Muscle of back (tissue), 11 donors: Measurements from ENCODE around the gene KDM2A. TPM values are rescaled to one million over a fixed set of nuclear protein-coding genes. Genes with fewer than 3 reads are reported as not detected.

Experiments used
- DNase-seq, 3 donors: peaks; one replicate each; pipeline versions ENCODE4 v3.0.0 to v3.0.0-alpha.2; 2013
- polyA plus RNA-seq, 10 donors: library from polyadenylated mRNA; unstranded; fragments of 120-200 nt; gene quantifications; one replicate each; pipeline ENCODE4 v1.2.1, GENCODE V29; 2013; ENCODE audit not compliant: insufficient read length in 10 of 10

The KDM2A gene
- polyA plus RNA-seq, 10 donors, result 46.3 to 64.1 (median 52.4) TPM

- no peak for DNase-seq
These were observed 152.7 kb downstream of the KDM2A start for GRCh38 chr11:67271541-67272284.

GRCh38 chr11:67272327-67273259 lies 153.5 kb downstream of the KDM2A start:
- DNase-seq, result no peak

DNA sequence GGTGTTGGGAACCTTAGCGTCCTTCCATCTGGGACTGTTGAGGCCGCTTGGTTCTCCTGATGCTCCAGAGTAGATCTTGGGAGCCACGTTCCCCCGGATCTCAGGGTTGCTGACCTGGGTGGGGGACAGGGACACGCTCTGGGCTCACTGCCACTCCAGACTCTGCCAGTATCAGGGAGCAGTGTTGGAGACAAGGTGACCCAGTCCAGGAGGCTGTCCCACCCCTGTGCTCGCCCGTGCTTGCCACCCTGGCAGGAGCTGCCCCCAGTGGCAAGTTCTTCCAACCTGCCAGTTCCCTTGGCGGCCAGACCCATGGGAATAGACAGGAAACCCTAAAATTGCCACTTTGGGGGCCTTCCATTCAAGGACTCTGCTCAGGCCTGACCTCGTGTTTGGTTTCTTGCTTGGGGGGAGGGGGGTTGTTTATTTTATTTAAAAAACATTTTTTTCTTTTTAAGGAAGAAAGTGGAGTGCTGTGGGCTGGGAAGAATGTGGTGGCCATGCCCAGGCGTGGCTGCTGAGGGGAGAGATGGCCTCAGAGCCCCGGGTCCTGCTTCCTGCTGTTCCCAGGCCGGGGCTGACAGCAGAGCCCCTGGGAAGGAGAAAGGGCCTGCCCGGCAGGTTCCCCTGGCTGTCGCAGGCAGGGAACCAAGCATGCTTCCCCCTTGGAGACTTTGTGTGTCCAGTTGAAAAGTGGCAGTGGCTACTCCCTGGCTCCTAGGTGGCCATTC lies 154.4 kb downstream of the KDM2A start:
- DNase-seq, result no peak

- DNase-seq, result no peak
These were observed 155.9 kb downstream of the KDM2A start for GRCh38 chr11:67274768-67275605.

GRCh38 chr11:67275606-67276409 lies 156.7 kb downstream of the KDM2A start:
- no peak for DNase-seq

- DNase-seq, result peak in 1 of 3 donors; percentile 73
These were observed 157.7 kb downstream of the KDM2A start for GRCh38 chr11:67276781-67277230.

GRCh38 chr11:67277231-67277961 lies 158.3 kb downstream of the KDM2A start:
- DNase-seq, result peak; percentile 79 to 92 (median 84)

DNA sequence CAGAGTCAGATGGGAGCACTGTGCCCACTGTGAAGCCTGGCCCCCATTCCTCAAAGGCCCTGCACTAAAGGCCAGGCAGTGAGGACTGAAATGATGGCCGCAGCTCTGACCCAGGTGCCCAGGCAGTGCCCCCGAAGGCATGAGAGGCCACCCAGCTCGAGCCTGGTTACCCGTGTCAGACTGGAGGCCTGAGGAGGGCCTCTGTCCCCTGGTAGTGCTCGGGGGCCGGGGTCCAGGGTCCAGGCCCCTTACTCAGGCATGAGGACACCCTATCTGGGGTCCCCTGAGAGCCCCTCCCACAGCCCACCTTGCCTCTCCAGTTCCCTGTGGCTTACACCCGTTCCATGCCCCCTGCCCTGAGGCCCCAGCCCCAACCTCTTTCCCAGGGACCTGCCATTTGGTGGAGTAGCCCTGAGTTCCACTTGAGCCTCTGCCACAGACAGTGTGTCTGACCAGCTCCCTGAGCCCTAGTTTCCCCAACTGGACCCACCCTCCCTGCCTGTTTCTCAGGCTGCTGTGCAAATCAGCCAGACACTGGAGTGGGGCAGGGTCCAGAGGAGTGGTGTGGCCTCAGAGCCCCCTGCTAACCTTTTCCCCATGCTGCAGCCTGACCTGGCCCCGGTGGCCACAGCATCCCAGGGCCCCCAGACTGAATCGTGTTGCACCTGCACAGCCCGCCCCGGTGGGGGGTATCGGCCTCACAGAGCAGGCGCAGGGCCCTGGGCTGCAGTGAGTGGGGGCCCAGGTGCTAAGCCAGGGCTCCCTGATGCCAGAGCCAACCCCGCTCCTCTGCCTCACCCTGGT lies 159.3 kb downstream of the KDM2A start:
- DNase-seq, result no peak

DNA sequence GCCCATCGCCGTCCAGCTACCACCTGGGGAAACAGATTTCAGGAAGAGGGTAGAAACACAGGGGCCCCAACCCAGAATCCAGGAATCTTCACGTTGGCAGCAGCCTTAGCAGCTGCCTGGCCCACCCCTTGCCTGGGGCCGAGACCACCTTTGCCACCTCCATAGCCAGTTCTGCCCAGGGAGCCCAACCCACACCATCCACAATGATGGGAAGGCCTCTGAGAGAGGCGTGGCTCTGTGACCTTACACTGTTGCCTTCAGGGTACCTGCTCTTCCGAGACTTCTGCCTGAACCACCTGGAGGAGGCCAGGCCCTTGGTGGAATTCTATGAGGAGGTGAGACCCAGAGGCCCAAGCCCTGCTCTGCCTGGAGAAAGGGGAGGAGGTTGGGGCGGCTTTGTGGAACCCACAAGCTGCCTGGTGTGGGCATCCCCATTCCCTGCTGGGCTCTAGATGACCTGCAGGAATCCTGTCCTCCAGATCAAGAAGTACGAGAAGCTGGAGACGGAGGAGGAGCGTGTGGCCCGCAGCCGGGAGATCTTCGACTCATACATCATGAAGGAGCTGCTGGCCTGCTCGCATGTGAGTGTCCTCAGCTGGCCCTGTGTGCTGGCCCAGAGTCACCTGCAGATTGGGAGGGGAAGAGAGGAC lies 160.0 kb downstream of the KDM2A start:
- DNase-seq, result no peak

- no peak for DNase-seq
These were observed 160.7 kb downstream of the KDM2A start for GRCh38 chr11:67279589-67280340.

- DNase-seq, result no peak
These were observed 161.3 kb downstream of the KDM2A start for GRCh38 chr11:67280341-67280787.

DNA sequence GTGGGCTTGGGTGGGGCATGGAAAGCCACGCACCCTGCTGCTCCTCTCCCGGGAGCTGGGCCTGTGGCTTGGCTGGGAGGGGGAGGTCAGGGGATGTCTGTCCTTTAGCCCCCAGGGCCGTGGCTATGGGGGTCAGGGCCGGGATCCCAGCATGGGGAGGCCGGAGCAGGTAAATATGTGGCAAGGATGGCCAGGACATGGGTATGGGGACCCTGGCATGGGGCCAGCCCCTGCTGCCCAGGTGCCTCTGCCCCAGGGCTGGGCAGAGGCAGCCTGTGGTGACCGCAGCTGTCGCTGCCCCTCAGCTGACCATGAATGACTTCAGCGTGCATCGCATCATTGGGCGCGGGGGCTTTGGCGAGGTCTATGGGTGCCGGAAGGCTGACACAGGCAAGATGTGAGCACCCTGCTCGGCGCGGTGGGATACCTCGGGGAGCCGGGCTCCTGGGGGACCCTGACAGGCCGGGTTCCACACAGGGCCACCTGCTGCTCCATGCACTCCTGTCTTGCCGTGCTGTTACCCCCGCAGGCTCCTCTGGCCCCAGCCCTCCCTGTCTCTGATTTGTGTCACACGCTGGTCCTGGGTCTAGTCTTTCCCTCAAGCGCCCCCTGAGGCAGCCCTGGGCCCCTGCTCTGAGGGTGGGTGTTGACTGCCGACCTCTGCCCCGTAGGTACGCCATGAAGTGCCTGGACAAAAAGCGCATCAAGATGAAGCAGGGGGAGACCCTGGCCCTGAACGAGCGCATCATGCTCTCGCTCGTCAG lies 161.9 kb downstream of the KDM2A start:
- DNase-seq, result no peak

DNA sequence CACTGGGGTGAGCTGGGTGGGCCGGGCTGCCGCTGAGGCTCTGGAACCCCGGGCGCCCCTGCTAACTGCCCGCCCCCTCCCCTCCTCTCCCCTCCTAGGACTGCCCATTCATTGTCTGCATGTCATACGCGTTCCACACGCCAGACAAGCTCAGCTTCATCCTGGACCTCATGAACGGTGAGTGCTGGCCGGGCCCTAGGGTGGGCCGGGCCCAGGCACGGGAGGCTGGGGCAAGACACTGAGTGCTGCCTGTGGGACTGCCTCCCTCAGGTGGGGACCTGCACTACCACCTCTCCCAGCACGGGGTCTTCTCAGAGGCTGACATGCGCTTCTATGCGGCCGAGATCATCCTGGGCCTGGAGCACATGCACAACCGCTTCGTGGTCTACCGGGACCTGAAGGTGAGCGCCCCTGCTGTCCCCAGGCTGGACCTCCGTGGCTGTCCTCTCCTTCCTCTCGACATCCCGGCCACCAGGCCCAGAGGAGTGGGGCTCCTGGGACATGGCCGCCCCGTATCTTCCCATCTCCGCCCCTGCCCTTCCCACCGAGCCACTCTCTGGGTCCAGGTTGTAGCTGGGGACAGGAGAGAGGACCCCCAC lies 162.6 kb downstream of the KDM2A start:
- no peak for DNase-seq

DNA sequence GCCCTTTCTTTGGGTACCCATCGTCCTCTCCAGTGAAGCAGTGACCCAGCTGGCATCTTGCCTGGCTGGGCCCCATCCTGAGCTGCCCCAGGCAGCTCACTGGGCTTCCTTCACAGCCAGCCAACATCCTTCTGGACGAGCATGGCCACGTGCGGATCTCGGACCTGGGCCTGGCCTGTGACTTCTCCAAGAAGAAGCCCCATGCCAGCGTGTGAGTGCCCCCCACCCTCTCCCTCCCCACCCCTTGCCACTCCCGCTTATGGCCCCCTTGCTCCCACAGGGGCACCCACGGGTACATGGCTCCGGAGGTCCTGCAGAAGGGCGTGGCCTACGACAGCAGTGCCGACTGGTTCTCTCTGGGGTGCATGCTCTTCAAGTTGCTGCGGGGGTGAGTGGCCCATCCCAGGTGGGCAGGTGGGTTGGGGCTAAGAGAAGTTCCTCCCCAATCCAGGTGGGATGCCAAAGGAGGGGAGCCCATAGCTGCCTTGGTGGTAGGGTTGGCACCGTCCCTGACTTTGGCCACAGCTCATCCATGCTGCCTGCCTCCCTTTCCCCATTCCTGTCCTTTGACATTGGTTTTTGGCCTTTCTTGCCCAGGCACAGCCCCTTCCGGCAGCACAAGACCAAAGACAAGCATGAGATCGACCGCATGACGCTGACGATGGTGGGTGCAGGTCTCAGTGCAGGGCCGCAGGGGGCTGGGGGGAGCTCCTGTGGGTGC lies 163.3 kb downstream of the KDM2A start:
- DNase-seq, result no peak

GRCh38 chr11:67282876-67283371 lies 163.9 kb downstream of the KDM2A start:
- DNase-seq, result no peak
